ENCODE data around the gene FBLN1. TPM values are rescaled to one million over a fixed set of nuclear protein-coding genes. Genes with fewer than 3 reads are reported as not detected.

The FBLN1 gene
- total and polyA plus RNA-seq, 2 of the 8 experiments (the other 6 are each of a cell fraction or from before 2014, with no cell fraction given): 159 to 168 TPM

GRCh38 chr22:45504373-45505341, 2.0 kb downstream of the FBLN1 start:
- no peak overlapping the region for H2AFZ ChIP-seq (ENCODE audit: low read length)
- WGBS, 2 experiments (ENCODE audit: extremely low coverage in 1 of 2, insufficient coverage in 1 of 2, insufficient read length in 1 of 2, insufficient replicate concordance in 2 of 2, low coverage in 1 of 2, low lambda C conversion rate in 2 of 2, missing lambda C conversion rate in 1 of 2): 6% methylated on average over 31 of the region's 31 CpGs; no CpG with 5 or more reads in 1 of the 2 experiments
- no peak for FAIRE-seq
- H3K23ac ChIP-seq (ENCODE audit: insufficient read length): no peak overlapping the region
- H3K27ac ChIP-seq (ENCODE audit: low read depth, low read length): peak overlapping the region; percentile 79
- peak overlapping the region; percentile 63 for H3K4ac ChIP-seq (replicated peaks; ENCODE audit: insufficient read length, low read depth, low read length)
- H3K79me1 ChIP-seq (ENCODE audit: low read depth, low read length): peaks cover 23% of the 10 kb centered on the region
- H2BK120ac ChIP-seq (replicated peaks; ENCODE audit: low read depth, low read length): peak overlapping the region; percentile 67
- H3K14ac ChIP-seq (ENCODE audit: insufficient read length): no peak overlapping the region
- peak overlapping the region; percentile 65 for H4K5ac ChIP-seq (ENCODE audit: insufficient read length, low read depth, low read length)
- H4K91ac ChIP-seq (replicated peaks; ENCODE audit: insufficient read length, low read length): peak overlapping the region; percentile 91
- no peaks in the 10 kb centered on the region for H3K27me3 ChIP-seq (replicated peaks in 1 of 4; ENCODE audit: control insufficient read depth in 3 of 4, extremely low read depth in 1 of 4, insufficient read depth in 3 of 4, low read length in 3 of 4)
- ChIA-PET CTCF (ENCODE audit: partially characterized antibody) (interaction anchor here (0.9 to 3.0 kb wide), 4 partner anchors 10 to 65 kb away, joined by 3 to 11 read pairs (median 4); no protein-coding TSS in a partner anchor), POLR2A (ENCODE audit: partially characterized antibody) (interaction anchor here (0.6 to 3.7 kb wide), 14 partner anchors 9 to 197 kb away, joined by 3 to 44 read pairs (median 3); no protein-coding TSS in a partner anchor)
- H2BK5ac ChIP-seq (ENCODE audit: low read depth, low read length): peak overlapping the region; percentile 75; the same call in 1 of the 2 replicates
- peak overlapping the region; percentile 72 to 87 (median 74) for H3K4me3 ChIP-seq (ENCODE audit: extremely low read depth in 1 of 4, insufficient read depth in 2 of 4, low read depth in 3 of 4, low read length in 4 of 4)
- no peaks in the 10 kb centered on the region for H3K9me3 ChIP-seq (ENCODE audit: insufficient read depth in 2 of 2, low read depth in 1 of 2, low read length in 1 of 2)
- H2BK15ac ChIP-seq (ENCODE audit: low read length): no peak overlapping the region
- H4K20me1 ChIP-seq (replicated peaks in 1 of 2; ENCODE audit: control insufficient read depth in 1 of 2, insufficient read depth in 2 of 2, low read length in 2 of 2): peaks cover 2 to 15% of the 10 kb centered on the region in 2 experiments
- H2AK5ac ChIP-seq (ENCODE audit: low read depth, low read length): no peak overlapping the region
- peak overlapping the region; percentile 98 for H3K18ac ChIP-seq (ENCODE audit: extremely low read depth, low read length)
- peaks cover 15% of the 10 kb centered on the region for H3K23me2 ChIP-seq (ENCODE audit: low read depth, low read length)
- peak overlapping the region; percentile 61 for H2BK20ac ChIP-seq (ENCODE audit: low read length)
- peak overlapping the region; percentile 43 for H3K56ac ChIP-seq (replicated peaks; ENCODE audit: insufficient read length, low read depth, low read length)
- H3K79me2 ChIP-seq (ENCODE audit: control insufficient read depth in 1 of 2, insufficient read depth in 2 of 2, low read length in 2 of 2): peaks cover 15 to 44% of the 10 kb centered on the region in 2 experiments
- H2BK12ac ChIP-seq (ENCODE audit: low read depth, low read length): peak overlapping the region; percentile 39; the same call in 1 of the 2 replicates
- DNase-seq (ENCODE audit: low read depth in 1 of 2, low spot score in 2 of 2): peak in 1 of 2 experiments; percentile 60
- peak overlapping the region; percentile 84 for H3K4me2 ChIP-seq (ENCODE audit: insufficient read depth in 1 of 2, low read depth in 2 of 2, low read length in 2 of 2)
- peak overlapping the region; percentile 87 for H4K8ac ChIP-seq (ENCODE audit: extremely low read depth, insufficient read depth, low read length)
- H3K9ac ChIP-seq (replicated peaks in 1 of 4; ENCODE audit: extremely low read depth in 1 of 4, low read depth in 3 of 4, low read length in 3 of 4): peak overlapping the region in 3 of 4 experiments; percentile 43 to 52 (median 45); a peak in 6 of 7 replicates
- H3K4me1 ChIP-seq (replicated peaks in 1 of 4; ENCODE audit: control insufficient read depth in 3 of 4, insufficient read depth in 4 of 4, low read length in 3 of 4): peaks cover 3 to 30% (median 18%) of the 10 kb centered on the region in 4 experiments
- H3K36me3 ChIP-seq (ENCODE audit: control insufficient read depth in 2 of 4, insufficient read depth in 4 of 4, low read length in 3 of 4): peaks cover 0 to 5% (median 0%) of the 10 kb centered on the region in 4 experiments; a peak in 2 of 8 replicates
- TF ChIP-seq BCL11A (IDR thresholded peaks at IDR 0.05; ENCODE audit: low read depth in 2 of 2, low read length in 2 of 2) (no peak), CEBPB (IDR thresholded peaks at IDR 0.05; ENCODE audit: low read depth, low read length) (no peak), TAF1 (IDR thresholded peaks at IDR 0.05; ENCODE audit: low read depth, low read length) (peak; percentile 61; the same call in 1 of the 2 replicates), ZNF274 (IDR thresholded peaks at IDR 0.05; ENCODE audit: borderline replicate concordance, extremely low read depth, low read length) (no peak), HDAC2 (IDR thresholded peaks at IDR 0.05; ENCODE audit: borderline replicate concordance in 1 of 2, low read depth in 2 of 2, low read length in 2 of 2) (no peak), TAF7 (optimal IDR thresholded peaks at IDR 0.05; ENCODE audit: borderline replicate concordance, low read depth, low read length) (no peak), E2F6 (IDR thresholded peaks at IDR 0.05) (no peak)
- TF ChIP-seq, protein P1, sequence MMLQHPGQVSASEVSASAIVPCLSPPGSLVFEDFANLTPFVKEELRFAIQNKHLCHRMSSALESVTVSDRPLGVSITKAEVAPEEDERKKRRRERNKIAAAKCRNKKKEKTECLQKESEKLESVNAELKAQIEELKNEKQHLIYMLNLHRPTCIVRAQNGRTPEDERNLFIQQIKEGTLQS (IDR thresholded peaks at IDR 0.05; ENCODE audit: insufficient read depth, low read depth, low read length): no peak

Data from H1 (cell line).